HG03457 (cell line): ENCODE measurements around the gene LPCAT3.

Experiments used
- ATAC-seq: cut with Tn5 transposase; IDR thresholded peaks from one replicate; pipeline ENCODE4 v1.9.1; 2021; ENCODE audit warnings: moderate number of reproducible peaks; ENCODE audit not compliant: unreplicated experiment

The LPCAT3 gene

DNA sequence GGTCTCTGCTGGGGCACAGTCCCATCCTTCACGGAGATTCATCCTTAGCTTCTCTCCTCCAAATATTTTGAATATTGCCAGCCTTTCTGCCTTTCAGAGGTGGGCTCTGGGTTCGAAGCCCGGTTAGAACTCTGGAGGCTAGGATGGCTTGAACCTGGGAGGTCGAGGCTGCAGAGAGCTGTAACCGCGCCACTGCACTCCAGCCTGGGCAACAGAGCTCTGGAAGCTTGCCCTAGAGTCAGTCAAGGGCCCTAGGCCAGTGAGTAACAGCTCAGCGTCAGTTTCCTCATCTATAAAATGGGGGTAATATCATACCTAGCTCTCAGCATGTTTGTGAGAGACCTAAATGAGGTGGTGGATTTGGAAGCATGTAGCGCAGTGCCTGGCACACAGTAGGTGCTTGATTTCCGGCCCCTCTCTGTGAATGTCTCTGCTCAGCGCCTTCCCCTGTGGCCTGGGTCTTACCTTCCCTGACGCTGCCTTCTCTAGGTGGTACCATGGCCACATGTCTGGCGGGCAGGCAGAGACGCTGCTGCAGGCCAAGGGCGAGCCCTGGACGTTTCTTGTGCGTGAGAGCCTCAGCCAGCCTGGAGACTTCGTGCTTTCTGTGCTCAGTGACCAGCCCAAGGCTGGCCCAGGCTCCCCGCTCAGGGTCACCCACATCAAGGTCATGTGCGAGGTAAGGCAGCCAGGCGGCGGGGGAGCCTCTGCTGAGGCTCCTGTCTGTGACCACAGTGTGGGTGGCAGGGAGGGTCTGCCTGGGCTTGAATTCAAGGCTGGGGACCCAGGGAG is 63.8 kb downstream of the LPCAT3 start:
- no peak for ATAC-seq

DNA sequence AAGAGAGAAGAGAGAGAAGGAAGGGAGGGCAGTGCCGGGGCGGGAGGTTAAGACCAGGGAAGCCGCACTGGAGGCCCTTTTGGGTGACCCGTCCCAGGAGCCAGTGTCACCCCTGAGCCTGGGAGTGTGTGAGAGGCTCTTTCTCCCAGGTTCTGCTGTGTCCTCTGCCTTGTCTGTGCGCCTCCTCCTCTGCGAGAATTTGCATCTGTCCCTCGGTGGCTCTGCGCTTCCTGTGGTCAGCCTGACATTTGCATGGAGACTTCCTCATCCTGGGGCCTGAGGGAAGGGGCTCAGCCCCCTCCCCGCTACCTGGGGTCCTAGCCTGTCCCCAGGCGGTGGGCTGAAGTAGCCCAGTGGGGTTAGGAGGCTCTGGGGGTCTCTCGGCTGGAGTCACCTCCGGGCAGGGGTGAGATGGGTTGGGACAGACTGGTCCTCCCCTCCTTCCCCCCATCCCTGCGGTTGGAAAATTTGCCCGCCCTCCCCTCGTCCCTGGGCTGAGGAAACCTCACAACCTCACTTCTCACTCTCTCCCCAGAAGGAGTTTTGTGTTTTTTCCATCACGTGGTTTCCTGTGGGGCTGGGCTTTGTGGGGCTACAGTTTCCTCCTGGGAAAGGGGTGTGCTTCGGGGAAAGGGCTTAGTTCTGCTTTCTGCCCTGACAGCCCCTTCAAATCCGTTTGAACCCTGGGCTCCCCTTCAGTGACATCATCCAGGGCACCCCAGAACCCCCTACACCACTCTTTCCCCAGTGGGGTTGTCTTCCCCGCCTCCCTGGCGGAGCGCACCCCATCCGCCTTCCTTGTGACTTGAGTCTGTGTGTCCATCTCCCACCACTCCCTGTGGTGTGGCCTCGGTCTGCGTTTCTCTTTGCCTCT is 64.6 kb downstream of the LPCAT3 start:
- no peak for ATAC-seq

DNA sequence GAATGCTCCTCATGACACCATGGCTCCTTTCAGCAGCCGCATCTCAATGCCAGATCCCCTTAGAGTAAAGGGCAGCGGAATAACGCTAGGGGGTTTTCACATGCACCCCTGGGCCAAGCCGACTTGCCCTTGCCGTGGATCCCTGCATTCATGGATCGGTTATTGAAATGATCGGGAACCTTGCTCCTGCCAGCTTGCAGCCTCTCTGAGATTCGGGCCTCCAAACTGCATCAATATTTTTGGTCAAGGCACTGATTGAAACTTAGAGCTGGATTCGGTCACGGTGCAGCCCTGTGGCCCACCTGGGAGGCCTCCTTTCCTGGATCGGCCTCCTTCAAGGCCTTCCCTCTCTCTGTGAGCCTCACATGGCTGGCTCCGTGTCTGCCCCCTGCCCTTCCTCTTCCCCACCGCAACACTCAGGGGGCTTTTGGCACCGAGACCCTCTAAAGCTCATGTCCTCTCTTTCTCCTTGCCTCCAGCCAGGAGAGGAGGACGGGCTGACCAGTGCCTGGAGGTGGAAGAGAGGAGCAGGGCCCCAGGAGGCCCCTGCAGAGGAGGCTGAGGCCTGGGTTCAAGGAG is 65.3 kb downstream of the LPCAT3 start:
- ATAC-seq = no peak

DNA sequence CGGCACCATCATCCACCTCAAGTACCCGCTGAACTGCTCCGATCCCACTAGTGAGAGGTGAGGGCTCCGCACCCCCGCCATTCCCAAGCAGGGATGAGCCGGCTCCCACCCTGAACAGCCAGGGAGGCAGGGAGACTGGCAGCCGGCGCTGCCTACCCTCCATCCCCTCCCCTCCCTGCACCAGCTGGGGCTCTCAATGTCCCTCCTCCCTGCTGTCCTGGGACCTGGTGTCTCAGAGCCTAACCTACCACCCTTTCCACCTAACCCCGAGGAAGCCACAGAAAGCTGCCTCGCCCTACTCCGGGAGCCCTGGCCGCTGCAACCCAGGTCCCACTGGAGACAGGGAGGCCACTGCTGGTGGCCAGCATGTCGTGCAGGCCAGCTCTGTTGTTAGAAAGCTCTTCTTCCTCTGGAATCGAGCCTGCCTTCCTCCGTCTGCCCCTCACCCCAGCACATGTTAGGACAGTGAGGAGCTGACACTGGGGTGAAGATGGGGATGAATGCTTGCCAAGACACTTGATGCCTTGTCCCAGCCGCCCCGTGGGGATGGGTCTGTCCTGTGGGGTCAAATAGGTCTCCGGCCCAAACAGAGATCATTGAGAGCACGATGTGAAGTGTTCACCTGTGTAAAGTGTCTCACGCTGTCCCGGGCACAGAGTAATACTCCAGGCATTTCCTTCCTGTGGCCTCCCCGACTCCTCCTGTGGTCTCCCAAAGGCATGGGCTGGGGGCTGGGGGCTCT is 66.0 kb downstream of the LPCAT3 start:
- ATAC-seq = no peak

DNA sequence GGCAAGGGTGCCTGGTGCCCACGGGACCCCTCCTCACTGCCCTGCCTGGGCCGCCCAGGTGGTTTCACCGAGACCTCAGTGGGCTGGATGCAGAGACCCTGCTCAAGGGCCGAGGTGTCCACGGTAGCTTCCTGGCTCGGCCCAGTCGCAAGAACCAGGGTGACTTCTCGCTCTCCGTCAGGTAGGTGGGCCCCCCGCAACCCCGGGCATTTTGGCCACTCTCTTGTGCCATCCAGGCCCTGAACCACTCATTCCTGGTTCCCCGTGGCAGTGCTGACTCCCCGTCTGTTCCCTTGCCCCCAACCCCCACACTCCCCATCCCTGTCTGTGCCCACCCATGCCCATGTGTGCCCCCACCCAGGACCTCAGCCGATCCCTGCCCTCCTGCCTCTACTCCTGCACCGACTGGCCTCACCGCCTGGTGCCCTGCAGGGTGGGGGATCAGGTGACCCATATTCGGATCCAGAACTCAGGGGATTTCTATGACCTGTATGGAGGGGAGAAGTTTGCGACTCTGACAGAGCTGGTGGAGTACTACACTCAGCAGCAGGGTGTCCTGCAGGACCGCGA is 66.6 kb downstream of the LPCAT3 start:
- no peak for ATAC-seq

DNA sequence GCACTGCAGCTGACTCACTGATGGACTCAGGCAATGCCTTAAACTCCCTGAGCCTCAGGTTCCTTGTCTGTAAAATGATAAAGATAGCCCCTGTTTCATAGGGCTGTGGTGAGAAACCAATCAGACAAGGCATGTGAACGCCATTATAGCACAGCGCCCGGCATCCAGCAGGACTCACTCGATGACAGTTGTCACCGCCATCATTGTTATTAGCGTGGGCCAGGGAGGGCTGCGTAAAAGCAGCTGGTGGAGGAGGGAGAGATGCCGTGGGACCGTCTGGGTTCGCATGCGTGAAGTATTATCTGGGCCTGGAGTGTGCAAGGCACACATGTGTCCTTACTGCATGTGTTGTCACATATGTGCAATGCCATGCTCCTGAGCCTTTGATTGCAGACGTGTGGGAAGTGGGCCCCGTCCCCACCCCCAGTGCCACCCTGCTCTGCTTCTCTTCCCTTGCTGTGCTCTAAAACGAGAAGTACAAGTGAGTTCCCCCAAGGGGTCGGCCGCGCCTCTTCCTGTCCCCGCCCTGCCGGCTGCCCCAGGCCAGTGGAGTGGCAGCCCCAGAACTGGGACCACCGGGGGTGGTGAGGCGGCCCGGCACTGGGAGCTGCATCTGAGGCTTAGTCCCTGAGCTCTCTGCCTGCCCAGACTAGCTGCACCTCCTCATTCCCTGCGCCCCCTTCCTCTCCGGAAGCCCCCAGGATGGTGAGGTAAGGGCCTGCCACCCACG is 67.3 kb downstream of the LPCAT3 start, which contains the start of gene PTPN6:
Gene PTPN6 (plus strand): TSS at position 546 of the 730 bp plus-strand sequence. CDS start 157 bp downstream, at position 703.
- no peak for ATAC-seq

DNA sequence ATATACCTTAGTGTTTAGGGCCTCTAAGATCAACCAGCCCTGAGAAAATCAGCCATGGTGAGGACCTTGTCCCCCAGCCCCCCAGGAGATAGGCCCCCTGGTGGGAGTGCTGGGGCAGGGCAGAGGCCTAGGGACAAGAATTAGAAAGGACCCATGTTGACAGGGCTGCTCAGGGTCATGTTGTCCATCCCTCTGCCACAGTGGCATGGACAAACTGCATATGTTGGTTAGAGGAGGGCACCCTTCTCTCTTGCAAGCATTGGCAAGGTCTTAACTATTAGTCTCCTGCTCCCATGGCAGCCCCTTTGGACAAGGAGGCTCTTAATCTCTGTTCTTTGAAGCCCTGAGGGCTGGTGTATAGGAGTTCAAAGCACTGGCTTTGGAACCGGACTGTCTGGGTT is 67.9 kb downstream of the LPCAT3 start:
- ATAC-seq = no peak

DNA sequence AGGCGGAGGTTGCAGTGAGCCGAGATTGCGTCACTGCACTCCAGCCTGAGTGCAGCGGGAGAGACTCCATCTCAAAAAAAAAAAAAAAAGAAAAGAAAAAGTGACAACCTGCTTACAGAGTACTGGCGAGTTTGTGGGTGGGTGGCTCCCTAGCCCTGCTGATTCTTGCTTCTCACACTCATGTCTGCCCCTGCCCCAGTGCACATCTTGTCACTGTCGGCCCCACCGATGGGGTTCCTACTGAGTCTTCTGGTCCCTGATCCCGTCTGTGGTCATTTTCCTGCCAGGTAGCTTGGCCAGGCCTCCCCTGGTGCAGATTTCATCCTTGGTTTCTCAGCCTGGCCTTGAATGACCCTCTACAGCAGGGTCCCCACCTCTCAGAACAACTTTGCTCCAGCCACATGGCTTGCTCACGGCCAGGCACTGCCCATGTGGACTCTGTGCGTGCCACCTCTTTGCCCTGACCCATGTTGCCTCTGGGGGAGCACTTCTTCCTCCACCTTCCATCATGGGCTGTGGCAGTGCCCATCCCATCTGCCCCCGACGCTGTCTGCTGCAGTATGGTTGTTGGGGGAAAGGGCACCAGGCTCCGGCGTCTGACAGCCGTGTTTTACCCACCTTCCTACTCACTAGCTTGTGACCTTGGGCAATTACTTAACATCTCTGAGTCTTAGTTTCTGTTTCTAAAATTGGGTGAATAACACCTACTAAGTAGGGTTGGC is 69.2 kb downstream of the LPCAT3 start:
- ATAC-seq = no peak

DNA sequence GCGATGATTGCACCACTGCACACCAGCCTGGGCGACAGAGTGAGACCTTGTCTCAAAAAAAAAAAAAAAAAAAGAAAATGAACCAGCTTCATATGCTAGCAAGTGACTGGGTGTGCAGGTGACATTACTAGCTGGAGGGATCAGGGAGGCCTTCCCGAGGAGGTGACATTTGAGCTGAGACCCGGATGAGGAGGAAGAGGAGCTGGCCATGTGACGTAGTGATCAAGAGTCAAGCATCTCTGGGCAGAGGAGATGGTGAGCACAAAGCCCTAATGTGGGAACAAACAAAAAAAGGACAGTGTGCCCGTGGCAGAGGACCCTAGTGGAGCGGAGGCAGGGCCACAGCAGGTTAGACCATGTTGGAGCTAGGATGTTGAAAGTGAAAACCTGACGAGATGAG is 70.7 kb downstream of the LPCAT3 start:
- ATAC-seq = no peak

DNA sequence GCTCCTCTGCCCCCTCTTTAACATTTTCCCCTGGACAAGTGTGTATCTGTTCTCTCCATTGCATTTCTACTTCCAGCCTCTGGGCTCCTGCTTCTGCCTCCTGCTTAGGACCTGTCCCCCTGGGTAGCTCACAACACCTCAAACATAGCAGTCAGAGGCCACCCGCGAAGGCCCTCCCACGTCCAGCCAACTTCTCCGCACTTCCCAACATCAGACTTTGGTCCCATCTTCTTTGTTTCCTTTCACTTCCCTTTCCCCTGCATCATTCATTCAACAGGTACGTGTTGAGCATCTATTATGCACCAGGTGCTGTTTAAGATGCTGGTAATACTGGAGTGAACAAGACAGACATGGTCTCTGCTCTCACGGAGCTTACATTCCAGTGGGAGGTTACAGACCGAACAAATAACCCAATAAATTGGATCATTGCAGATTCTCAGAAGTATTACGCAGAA is 71.3 kb downstream of the LPCAT3 start:
- no peak for ATAC-seq

DNA sequence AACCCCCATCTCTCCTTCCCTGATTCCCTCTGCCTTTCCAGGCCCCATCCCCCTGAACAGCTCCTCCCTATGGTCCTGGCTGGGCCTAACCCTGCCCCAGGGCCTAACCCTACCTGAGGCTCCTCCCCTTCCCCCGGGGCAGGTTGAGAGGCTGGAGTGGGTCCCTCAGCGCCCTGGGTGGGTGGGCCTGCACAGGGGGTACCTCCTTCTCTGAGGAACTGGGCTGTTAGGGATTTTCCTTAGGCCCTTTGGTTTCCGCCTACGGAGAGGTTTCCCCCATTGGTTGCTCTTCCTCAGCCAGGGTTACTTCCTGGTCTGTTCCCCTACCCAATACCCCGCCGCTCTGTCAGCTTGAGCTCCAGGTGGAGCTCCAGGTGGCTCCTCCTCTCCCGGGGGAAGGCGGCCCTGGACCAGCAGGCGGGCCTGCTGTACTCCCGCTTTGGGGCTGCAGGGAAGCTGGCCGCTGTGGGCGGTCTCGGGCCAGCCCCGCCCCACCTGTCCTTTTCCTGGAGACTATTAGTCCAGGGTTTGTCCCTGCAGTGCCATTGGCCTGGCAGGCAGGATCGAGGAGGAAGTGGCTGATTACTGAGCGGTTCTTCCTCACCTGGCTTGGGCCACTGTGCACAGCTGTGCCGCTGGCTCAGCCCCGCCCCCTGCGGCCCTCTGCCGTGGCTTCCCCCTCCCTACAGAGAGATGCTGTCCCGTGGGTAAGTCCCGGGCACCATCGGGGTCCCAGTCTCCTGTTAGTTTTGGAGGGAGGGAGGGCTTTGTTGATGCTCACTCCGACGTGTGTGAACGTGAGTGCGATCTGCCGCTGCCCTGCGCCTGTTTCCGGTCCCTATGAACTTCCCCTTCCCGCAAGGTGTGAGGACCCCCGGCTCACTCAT is 72.0 kb downstream of the LPCAT3 start:
- ATAC-seq = no peak

DNA sequence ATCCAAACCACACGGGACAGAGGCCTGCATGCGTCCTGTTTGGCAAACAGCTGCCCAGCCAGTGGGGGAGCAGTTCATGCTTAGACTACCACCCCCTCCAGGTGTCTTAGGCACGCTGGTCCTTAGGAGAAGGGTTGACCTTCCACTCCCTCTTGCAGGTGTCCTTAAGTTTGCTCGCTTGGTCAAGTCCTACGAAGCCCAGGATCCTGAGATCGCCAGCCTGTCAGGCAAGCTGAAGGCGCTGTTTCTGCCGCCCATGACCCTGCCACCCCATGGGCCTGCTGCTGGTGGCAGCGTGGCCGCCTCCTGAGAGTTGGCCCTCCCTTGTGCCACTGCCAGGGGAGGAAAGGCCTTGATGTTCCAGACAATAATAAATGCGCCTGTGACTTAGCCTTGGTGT is 72.7 kb downstream of the LPCAT3 start:
- no peak for ATAC-seq

DNA sequence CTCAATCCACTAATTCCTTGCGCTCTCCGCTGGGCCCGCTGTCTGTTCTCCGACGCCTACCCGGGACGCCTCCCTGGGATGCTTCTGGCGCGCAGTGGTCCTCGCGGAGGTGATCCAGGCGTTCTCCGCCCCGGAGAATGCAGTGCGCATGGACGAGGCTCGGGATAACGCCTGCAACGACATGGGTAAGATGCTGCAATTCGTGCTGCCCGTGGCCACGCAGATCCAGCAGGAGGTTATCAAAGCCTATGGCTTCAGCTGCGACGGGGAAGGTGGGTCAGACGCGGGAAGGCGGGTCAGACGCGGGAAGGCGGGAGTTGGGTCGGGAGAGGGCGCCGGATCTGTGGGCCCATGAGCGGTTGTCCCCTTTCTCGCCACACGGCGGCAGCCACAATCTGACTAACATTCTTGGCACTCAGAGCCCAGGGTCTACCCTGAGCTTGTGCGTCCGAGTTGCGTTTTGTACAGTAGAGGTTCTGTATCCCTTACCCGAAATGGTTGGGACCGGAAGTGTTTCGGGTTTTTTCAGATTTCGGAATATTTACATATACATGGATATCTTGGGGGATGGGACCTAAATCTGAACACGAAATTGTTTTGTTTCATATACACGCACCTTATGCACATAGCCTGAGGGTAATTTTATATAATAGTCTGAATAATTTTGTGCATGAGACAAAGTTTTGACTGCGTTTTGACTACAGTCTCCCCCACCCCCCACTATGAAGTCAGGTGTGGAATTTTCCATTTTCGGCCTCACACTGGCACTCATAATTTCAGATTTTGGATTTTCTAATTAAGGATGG is 73.7 kb downstream of the LPCAT3 start:
- peak; percentile 33 for ATAC-seq

DNA sequence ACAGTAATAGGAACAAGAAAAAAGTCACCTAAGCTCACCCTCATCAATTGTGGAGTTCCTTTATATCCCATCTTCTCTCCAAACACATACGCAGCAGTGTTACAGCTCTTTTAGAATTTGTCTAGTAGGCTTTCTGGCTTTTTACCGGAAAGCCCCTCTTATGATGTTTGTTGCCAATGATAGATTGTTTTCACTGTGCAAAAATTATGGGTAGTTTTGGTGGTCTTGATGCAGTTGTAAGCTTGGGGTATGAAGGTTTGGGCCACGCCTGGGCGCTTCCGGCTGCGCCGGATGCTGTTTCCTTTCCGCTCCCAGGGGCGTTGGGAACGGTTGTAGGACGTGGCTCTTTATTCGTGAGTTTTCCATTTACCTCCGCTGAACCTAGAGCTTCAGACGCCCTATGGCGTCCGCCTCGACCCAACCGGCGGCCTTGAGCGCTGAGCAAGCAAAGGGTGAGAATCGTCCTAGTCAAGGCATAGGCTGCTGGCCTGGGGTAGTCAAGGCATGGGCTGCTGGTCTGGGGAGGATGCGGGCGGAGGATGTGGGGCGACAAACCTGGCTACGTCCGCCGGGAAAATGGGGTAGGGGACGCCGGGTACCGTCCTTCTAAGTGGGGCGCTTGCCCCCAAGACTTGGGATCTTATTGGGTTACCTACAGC is 74.4 kb downstream of the LPCAT3 start, which contains the start of the genes C12orf57 and RNU7-1:
Gene C12orf57 (plus strand): TSS at position 301 of the 659 bp plus-strand sequence. CDS start 100 bp downstream, at position 401.
Gene RNU7-1 (plus strand): TSS at position 95 of the 659 bp plus-strand sequence.
- ATAC-seq = peak; percentile 31

DNA sequence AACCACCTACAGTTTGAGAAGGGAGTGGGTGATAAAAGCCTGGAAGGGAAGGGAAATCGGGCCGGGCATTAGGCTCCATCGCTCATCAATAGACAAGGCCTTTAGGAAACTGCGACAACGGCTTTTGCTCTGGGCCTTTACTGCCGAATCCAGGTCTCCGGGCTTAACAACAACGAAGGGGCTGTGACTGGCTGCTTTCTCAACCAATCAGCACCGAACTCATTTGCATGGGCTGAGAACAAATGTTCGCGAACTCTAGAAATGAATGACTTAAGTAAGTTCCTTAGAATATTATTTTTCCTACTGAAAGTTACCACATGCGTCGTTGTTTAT is 74.9 kb downstream of the LPCAT3 start:
- ATAC-seq = peak; percentile 23

DNA sequence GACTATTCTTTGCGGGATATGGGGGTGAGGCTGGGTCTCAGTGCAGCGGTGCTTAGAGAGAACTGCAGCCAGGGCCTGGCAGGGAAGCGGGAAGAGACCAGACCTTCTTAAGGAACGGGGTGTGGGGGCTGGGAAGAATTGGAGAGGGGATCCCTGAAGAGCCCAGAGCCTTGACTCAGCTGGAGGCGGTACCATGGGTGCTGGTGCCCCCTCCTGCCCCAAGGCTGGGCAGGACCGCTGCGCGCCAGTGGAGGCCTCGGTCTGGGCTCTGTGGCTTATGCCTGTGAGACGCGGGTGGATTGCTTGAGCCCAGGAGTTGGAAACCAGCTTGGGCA is 76.0 kb downstream of the LPCAT3 start:
- no peak for ATAC-seq

DNA sequence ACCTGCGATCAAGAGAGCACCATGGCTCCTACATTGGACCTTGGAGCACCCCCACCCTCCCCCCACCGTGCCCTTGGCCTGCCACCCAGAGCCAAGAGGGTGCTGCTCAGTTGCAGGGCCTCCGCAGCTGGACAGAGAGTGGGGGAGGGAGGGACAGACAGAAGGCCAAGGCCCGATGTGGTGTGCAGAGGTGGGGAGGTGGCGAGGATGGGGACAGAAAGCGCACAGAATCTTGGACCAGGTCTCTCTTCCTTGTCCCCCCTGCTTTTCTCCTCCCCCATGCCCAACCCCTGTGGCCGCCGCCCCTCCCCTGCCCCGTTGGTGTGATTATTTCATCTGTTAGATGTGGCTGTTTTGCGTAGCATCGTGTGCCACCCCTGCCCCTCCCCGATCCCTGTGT is 76.5 kb downstream of the LPCAT3 start:
- ATAC-seq = no peak
